Stimulated activated CD8-positive, alpha-beta memory T cell treated with anti-CD3 and anti-CD28 coated beads, Interleukin-7, amount 100 ng/mL, for 4 hours (primary cell): ENCODE measurements around the gene MINDY2.
A peak's percentile ranks its signal among the peaks of the same experiment; 100 is the strongest.
"Not testable (repeated sequence)": the region's sequence is repeated elsewhere in the genome, so short reads cannot be mapped to it uniquely, and the experiment has no call there.

Source experiments
- DNase-seq, 2 donors: peaks; one replicate each; pipeline ENCODE4 v3.0.0-alpha.2; 2020; ENCODE audit warnings: low read depth in 2 of 2

The MINDY2 gene

GRCh38 chr15:58749532-58750337, 21.4 kb upstream of the MINDY2 start, which contains the start of gene ADAM10:
Gene ADAM10 (minus strand): TSS chr15:58749707. CDS start chr15:58749534, 173 bp downstream.
- DNase-seq: peak; percentile 95 to 99

DNA sequence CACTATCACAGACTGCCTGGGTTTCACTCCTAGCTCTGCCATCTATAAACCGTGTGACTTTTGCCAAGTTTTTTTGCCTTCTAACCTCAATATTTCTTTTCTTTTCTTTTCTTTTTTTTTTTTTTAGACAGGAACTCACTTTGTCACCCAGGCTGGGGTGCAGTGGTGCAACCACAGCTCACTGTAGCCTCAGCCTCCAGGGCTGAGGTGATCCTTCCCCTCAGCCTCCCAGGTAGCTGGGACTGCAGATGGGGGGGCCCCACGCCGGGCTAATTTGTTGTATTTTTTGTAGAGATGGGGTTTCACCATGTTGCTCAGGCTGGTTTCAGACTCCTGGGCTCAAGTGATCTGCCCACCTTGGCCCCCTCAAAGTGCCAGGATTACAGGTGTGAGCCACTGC, 18.4 kb upstream of the MINDY2 start:
- no peak for DNase-seq

DNA sequence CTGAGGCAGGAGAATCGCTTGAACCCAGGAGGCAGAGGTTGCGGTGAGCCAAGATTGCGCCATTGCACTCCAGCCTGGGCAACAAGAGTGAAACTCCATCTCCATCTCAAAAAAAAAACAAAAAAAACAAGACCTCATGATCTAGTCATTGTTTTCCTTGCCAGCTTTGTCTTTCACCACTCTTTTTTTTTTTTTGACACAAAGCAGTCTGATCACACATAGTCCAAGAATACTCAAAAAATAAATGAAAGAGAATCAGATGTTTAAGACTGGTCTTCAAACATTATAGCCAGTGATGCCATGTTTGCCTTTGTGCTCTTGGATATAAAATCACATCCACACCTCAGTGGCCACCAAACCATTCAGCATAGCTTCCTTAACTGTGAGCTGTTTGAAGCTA, 15.8 kb upstream of the MINDY2 start:
- no peak for DNase-seq

- no peak for DNase-seq
Observed at GRCh38 chr15:58755956-58756355, 15.1 kb upstream of the MINDY2 start.

DNA sequence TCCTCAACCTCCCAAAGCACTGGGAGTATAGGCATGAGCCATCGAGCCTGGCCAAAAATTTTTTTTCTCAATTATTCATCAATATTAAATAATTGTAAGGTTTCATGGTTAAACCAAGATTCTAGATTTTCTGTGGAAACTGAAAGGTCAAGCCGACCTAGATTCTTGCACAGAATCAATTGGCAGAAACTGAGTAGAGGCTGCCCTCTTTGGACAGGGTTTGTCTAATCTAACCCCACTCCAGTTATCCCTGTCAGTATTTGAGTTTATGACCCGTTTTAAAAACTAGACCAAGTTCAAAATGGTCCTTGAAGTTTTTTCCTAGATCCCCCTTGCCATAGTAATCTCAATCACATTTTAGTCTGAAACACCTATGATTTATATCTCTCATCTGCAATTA, 13.0 kb upstream of the MINDY2 start:
- no peak for DNase-seq

DNA sequence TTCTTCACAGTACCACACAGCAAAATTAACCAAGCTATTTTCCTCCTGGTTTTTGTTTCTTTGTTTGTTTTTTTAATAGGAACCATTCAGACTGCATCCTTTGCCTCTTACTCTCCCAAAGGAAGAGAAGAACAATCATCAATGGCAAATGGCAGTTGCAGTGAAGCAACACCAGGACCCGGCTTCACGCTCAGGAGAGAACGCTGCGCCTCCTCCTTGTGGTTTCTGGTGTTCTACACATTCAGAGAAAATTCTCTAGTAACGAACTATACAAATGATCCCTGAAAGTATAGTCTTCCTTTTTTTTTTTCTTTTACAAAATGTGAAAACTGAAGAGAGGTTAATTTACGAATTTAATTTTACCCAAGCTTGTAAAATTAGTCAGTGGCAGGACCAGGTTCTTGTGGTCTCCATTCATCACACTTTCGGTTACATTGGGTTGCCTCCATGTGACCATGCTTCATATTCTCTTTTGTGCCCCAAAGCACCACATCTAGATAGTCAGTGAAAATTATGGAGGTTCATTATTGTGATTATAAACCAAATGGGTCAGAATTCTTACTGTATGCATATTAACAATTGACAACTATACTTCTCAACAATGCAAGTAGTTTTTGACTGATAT, 10.6 kb upstream of the MINDY2 start:
- no peak for DNase-seq

DNA sequence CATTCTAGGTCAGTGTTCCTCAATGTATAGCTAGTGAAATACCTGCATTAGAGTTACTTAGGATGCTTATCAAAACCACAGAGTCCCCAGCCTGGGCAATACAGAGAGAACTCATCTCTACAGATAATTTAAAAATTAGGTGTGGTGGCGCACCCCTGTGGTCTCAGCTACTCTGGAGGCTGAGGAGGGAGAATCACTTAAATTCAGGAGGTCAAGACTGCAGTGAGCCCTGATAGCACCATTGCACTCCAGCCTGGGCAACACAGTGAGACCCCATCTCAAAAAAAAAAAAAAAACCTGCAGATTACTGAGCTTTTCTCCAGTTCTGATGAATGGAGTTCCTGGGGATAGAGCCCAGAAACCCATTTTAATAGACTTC, 10.1 kb upstream of the MINDY2 start:
- no peak for DNase-seq

- no peak for DNase-seq
Observed at GRCh38 chr15:58762285-58762684, 8.8 kb upstream of the MINDY2 start.

DNA sequence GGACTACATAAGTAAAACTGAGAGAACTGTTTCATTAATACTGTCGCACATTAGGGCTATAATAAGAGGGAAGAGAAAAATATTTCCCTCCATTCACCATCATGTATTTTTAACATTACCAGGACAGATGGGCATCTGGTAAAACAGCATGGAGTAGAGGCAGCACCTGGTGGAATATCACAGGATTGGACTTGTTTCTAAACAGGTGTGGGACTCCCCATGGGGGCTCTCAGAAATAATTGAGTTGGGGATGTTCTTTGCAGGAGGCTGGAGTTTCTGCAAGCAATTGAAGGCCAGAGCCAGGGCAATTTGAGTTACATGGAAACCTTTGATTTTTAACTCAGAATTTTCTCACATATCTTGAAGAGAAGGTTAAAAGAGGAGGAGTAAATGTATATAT, 8.4 kb upstream of the MINDY2 start:
- no peak for DNase-seq

DNA sequence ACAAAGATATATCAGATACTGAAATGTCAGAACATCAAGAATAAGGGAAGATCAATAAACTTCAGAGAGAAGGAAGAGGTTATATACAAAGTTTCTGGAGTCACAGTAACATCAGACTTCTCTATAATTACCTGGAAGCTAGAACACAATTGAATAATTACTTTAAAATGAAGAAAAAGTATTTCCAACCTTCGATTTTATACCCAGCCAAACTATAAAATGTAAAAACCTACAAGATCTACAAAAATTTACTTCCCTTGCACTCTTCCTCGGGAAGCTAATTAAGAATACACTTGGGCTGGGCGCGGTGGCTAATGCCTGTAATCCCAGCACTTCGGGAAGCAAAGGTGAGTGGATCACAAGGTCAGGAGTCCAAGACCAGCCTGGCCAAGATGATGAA, 6.6 kb upstream of the MINDY2 start:
- no peak for DNase-seq

DNA sequence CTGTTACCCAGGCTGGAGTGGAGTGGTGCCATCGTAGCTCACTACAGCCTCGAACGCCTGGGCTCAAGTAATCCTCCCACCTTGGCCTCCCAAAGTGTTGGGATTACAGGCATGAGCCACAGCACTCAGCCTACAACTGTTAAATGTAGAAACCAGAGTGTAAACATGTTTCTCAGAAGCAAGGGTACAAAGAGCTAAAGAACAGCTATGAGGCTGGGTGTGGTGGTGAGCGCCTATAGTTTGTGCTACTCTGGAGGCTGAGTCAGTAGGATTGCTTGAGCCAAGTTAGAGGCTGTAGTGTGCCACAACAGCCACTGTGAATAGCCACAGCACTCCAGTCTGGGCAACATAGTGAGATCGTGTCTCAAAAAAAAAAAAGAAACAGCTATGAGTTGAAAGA, 4.8 kb upstream of the MINDY2 start:
- no peak for DNase-seq

DNA sequence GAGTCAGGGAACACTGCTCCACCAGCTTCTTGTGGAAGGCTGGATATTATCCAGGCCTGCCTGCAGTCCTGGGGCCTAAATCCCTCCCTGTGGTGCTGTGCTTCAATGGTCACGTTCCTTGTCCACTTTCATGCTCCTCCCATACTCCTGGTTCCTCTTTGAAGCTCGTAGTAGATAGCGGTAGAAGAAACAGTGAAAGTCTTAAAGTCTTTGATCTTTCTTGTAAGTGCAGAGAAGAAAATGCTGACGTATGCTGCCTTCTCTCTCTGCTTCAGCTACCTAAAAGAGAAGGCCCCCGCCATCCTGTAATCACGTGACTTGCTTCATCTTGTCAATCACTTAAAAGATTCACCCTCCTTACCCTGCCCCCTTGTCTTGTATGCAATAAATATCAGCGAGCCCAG, 2.5 kb upstream of the MINDY2 start:
- DNase-seq: not testable (repeated sequence)

DNA sequence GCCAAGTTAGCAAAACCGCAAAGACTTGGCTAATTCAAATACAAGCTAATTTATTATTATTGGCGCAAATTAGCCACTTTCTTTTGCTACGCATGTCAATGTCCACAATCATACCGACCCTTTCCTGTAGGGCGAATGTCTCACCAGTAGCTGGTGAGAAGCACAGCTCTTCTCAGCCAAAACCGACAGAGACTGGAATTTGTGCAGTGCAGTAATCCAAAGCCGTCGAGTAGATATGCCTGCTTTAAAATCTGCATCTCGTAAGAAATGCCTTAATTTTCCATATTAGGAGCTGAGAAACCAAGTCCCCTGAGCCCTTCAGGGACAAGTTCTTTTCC, 614 bp upstream of the MINDY2 start:
- no peak for DNase-seq

GRCh38 chr15:58771621-58772250, 634 bp downstream of the MINDY2 start:
- peak in 1 of 2 donors; percentile 4 for DNase-seq

DNA sequence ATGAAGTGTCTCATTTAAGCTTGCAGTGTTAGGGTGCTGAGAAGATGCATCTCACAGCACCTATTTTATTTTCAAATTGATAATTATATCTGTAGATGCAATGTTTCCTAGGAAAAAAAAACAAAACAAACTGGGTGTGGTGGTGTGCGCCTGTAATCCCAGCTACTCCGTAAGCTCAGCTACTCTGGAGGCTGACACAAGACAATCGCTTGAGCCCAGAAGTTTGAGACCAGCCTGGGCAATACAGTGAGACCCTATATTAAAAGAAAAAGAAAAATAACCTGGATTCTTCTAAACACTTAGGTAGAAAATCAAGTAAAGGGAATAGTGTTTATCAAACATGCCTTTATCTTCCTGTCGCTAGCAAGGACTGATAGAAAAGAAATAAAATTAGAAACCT, 1.9 kb downstream of the MINDY2 start:
- DNase-seq: no peak

- DNase-seq: no peak
Observed at GRCh38 chr15:58775402-58775801, 4.3 kb downstream of the MINDY2 start.

- no peak for DNase-seq
Observed at GRCh38 chr15:58777107-58777506, 6.0 kb downstream of the MINDY2 start.

DNA sequence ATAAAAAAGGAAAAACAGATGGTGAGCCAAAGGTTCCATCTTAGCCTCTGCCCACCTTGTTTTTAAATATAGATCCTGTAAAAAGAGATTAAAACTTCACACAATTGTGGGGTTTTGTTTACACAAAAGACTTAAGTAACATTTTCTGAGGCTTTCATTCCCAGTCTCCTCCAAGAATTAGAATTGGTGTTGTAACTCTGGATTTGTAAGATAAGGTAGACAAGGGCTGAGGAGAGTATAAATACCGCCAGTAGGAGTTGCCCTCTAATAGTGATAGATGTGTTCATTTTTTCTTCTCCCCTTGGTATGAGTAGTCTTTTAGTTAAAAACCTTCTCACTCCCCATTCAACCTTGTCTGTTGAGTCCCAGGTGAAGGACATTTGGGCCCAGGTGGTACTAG, 8.5 kb downstream of the MINDY2 start:
- DNase-seq: no peak

GRCh38 chr15:58785355-58785754, 14.3 kb downstream of the MINDY2 start:
- no peak for DNase-seq

GRCh38 chr15:58788056-58788710, 17.1 kb downstream of the MINDY2 start:
- DNase-seq: no peak

GRCh38 chr15:58793862-58794261, 22.8 kb downstream of the MINDY2 start:
- no peak for DNase-seq

GRCh38 chr15:58795825-58796224, 24.7 kb downstream of the MINDY2 start:
- DNase-seq: no peak

DNA sequence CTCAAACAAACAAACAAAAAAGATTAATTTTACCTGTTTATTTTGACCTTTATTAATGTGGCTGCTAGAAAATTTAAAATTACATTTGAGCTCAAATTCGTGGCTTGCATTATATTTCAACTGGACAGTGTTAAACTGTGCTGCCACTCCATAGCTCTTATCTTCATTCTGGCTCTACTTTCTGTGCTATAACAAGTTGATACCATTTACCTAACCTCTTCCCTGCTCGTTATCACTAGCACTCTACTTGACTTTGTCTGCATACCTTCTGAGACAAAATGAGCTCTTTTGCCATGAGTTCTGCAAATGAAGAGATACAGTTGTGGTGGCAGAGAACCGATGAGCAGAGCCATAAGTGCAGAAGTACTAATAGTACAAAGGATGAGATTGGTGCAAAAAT, 26.4 kb downstream of the MINDY2 start:
- DNase-seq: no peak
